ENCODE results near the gene ALDH18A1.
A peak's percentile ranks its signal among the peaks of the same experiment; 100 is the strongest.
"Not testable (repeated sequence)": the region's sequence is repeated elsewhere in the genome, so short reads cannot be mapped to it uniquely, and the experiment has no call there.

The ALDH18A1 gene

DNA sequence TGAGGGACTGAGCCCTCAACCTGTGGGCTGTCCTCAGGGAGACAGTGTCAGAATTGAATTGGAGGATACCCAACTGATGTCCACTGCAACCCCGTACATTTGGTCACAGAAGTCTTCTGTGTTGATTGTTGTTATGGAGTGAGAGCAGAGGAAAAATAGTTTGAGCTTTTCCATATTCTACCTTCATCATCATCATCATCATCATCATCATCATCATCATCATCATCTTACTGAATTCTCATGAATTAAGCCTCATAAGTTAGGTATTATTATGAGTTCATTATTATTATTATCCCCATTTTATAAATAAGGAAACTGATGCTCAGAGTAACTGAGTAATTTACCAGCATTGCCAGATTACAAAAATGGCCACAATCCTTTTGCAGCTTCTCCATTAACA, 8.4 kb downstream of the ALDH18A1 start:
- no peak for DNase-seq

DNA sequence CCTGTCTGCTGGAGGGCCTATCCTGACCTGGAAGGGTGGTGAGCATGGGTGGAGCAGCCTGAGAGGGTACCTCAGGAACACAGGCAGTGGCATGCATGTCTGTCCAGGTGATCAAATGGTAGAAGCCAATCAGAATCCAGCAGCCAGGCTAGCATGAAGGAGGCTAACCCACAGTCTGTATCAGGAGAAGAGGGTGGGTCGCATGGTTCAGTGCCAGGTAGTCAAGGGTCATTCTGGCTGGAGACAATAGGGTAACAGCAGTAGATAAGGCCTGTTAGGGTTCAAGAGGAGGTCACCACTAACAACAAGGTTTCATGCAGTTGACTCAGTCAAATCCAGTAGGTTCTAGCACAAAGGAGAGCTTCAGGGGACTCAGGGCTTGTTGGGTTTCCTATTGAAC, 10.4 kb downstream of the ALDH18A1 start:
- DNase-seq = no peak

GRCh38 chr10:95644901-95645300, 11.6 kb downstream of the ALDH18A1 start:
- DNase-seq = no peak

DNA sequence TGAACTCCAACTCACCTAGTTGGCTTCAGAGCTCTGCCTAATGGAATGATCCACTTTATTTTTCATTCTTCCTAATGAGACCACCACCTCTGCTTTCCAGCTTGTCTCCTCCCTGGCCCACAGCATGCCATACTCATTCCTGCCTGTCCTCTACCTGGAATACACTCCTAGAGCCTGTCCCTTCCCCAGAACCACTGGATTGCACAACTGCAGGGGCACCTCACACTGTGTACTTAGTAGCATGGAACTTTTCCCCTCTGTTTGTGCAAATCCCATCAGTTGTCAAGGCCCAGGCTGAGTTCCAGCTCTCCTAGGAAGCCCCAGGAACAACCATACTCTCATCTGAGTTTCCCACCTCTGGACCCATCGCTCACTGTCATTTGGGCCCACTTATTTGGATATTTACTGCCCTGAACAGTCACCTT, 15.6 kb downstream of the ALDH18A1 start:
- DNase-seq = no peak

DNA sequence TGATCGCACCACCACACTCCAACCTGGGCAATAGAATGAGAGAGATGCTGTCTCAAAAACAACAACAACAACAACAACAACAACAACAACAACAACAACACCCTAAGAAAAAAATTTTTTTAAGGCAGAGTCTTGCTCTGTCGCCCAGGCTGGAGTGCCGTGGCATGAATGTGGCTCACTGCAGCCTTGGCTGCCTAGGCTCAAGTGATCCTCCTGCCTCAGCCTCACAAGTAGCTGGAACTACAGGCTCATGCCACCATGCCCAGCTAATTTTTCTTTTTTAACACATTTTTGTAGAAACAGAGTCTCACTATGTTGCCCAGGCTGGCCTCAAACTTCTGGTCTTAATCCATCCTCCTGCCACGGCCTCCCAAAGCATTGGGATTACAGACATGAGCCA, 18.6 kb downstream of the ALDH18A1 start:
- no peak for DNase-seq

GRCh38 chr10:95637140-95637539, 19.4 kb downstream of the ALDH18A1 start:
- no peak for DNase-seq

DNA sequence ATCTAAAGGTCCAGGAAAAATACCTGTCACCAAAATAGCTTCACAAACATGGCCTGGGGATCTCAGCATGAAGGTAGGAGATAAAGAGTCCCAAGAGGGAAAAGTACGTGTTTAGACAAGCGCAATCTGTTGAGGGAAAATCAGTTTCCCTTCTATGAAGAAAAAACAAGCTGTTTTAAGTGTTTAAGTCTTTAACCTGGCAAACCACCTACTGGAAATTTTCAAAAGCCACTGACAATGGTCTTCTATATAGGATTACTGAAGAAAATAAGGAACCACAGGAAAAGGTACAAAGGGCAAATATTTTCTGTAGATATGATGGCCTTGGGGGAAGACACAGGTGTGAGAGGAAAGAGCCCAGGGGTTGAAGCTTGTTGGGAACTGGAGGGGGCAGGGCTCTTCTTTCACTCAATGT, 21.2 kb downstream of the ALDH18A1 start:
- no peak for DNase-seq

- DNase-seq = no peak
Measured at GRCh38 chr10:95628786-95629185, 27.7 kb downstream of the ALDH18A1 start.

DNA sequence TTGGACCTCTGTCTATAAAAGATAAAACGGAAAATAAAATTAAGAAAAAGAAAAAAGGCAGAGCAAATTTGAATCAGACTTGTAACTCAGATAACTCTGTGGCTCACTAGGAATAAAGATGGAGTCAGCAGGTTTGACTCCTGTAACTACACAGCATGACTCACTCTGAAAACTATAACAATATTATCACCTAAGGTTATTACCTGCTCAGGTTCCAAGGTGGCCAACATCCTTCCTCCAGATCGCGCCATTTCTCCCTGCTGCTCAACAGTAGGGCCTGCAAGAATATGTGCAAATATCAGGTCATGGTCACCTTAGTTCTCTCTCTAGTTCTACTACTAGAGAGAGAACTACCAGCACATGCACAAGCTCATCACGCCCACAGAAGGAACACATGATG, 30.0 kb downstream of the ALDH18A1 start:
- DNase-seq = no peak

DNA sequence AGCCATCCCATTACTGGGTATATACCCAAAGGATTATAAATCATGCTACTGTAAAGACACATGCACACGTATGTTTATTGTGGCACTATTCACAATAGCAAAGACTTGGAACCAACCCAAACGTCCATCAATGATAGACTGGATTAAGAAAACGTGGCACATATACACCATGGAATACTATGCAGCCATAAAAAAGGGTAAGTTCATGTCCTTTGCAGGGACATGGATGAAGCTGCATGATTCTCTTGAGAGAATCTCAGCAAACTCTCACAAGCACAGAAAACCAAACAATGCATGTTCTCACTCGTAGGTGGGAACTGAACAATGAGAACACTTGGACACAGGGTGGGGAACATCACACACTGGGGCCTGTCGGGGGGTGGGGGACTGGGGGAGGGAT, 36.1 kb downstream of the ALDH18A1 start:
- not testable (repeated sequence) for DNase-seq

GRCh38 chr10:95618101-95618500, 38.4 kb downstream of the ALDH18A1 start:
- no peak for DNase-seq

DNA sequence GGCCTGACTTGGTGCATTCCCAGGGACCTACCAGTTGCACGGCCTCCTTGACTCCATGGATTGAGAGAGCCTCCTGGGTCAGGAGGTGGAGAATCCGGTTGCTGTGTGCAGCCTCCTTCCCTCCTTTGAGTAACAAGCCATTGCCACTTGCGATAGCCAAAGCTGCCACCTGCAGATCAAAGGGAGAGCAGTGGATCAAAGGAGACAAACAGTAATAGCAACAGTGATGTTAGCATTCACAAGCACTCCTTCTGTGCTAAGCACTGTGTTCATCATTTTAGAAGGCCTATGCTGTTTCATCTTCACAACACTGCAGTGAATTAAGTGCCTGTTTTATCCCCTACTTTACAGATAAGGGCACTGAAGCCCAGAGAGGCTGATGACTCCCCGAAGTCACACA, 40.1 kb downstream of the ALDH18A1 start:
- DNase-seq = no peak

DNA sequence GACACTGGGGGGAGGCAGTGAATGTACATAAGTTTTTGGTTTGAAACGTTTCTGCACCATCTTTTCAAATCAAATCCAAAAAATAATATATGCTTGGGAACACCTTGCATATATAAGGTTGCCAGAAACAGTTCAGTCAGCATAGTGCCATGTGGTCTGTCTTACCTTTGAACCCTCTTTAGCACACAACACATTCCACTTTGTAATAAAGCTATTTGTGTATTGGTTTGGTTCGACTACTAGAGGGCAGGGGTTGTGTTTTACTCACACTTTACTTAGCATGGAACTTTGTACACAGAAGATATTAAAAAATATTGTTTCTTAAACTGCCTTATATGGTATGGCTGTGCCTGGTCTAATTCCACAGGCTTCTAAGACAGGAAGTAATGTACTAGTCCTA, 43.2 kb downstream of the ALDH18A1 start:
- no peak for DNase-seq

DNA sequence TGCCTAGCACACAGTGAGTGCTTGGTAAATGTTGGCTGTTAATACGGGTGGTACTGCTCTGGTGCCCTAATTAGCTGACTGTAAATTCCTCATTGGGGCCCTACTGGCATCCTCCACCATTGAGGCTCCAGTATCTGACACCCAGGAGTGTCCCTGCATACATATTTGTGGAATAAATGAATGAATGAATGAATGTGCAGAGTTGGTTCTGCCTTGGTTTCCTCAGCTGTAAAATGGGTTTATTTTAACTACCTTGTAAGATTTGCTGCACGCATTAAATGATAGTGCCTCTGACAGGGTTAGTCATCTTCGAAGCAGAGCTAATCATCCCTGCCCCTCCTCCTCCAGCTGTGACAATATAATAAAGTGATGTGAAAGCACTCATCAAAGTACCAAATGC, 45.8 kb downstream of the ALDH18A1 start:
- no peak for DNase-seq

DNA sequence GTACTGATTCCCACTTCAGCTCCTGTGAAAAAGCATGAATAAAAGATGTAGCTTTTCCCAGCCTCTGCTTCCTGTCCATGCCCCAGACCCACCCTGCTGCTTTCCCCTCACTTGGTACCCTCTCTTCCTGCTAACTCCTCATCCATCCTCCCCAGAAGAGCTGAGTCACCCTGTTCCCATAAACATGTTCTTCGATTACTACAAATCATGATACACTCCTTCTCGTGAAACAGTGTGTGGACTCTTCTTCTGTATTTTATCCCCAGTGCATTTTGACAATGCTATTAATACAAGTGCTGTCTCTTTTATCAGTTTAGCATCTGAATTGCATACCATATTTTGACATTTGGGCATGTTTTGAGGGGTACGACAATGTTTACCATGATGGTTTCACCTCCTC, 49.6 kb downstream of the ALDH18A1 start:
- no peak for DNase-seq

DNA sequence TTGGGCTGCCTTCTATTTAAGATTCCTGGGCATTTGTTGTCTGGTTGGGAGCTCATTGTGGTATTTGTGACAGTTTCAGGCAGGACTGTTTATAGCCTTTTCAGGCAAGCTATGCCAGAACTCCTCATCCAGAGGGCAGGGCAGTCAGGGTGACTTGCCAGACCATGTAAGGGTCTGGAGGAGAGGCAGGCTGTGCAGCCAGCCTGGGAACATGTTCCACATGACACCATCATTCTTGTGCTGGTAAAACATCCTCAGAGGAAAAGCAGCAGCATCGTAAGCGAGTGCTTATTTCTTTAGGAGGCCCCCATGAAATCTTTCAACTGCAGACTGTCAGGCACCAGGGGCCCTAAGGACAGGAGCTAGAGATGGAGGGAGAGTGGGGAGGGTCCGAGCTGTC, 51.3 kb downstream of the ALDH18A1 start:
- DNase-seq = no peak

- DNase-seq = no peak
Measured at GRCh38 chr10:95604630-95605029, 51.9 kb downstream of the ALDH18A1 start.

GRCh38 chr10:95602382-95602781, 54.1 kb downstream of the ALDH18A1 start:
- no peak for DNase-seq

DNA sequence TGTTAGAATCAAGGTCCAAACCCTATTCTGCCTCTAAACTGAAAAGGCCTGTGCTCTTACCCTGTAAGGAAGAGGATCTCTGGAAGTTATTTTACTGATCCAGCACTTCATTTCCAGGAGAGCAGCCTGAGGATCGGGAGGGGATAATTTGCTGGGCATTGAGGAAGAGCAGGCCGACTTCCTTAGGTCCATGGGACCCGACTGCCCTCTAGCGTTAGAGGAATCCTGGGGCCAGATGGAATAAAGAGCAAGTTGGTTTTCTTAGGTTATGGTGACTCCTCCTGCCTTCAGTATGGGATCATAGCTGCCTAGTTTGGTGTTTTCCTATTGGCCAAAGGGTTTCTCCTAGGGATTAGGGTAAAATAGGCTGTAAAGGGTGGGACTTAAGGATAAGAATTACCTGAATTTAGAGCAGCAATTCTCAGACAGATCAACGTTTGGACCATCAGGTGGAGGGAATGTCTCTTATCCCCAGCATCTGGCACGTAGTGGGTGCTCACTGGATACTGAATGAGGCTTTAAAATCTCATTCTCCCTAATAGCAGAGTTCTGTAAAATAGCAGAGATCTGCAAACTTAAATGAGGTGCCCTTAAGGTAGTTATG, 55.3 kb downstream of the ALDH18A1 start:
- peak; percentile 35 for DNase-seq

GRCh38 chr10:95600158-95600557, 56.4 kb downstream of the ALDH18A1 start:
- DNase-seq = no peak

GRCh38 chr10:95597788-95598187, 58.7 kb downstream of the ALDH18A1 start:
- no peak for DNase-seq

DNA sequence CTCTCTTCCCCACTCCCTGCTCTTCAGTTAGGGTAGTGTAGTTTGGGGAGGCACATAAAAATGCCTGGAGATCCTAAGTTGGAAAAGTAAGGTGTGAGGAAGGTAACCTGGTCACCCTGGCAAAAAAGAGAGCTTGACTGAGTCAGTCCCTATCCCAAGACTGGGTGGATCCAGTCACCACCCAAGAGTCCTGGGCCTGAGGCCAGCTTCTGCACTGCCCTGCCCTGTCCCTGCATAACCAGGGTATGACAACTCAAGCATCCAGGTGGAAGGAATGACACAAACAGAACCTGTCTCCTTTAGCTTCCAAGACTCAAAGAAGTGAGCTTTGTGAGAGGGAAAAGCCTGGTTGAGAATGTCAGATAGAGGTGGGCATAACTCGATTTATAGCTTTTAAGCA, 68.5 kb downstream of the ALDH18A1 start:
- DNase-seq = no peak

GRCh38 chr10:95579835-95580535, 76.5 kb downstream of the ALDH18A1 start:
- no peak for DNase-seq

- no peak for DNase-seq
Measured at GRCh38 chr10:95579292-95579691, 77.2 kb downstream of the ALDH18A1 start.

DNA sequence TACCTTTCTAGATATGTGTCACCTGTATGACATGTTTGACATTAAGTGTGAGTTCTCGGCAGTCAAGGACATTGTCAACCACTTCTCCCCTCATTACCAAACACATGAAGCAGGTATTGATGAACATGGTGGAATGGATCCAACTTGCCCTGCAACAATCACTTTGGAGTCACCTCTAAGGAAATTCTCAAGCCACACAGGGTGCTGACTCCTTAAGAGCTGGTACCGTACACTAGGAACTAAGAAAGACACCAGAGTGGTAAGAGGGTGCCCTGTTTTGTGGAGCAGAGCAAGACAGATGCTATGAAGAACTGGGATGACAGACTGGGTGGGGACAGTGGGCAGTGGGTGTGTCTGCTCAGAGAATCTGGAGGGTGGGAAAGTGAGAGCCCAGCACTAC, 77.9 kb downstream of the ALDH18A1 start:
- DNase-seq = no peak

Measured in activated CD8-positive, alpha-beta memory T cell treated with anti-CD3 and anti-CD28 coated beads, Interleukin-2, amount 50 U/mL, for 4 hours (primary cell).